Adrenal gland (tissue), 12 donors: ENCODE data around the gene BNC2. TPM values are rescaled to one million over a fixed set of nuclear protein-coding genes. Genes with fewer than 3 reads are reported as not detected.

Experiments
- DNase-seq, 7 donors: peaks; one replicate each; pipeline ENCODE4 v3.0.0-alpha.2; 2019 to 2020
- H3K27ac ChIP-seq, 5 donors: fragments of 200-600 bp; sonication (generic) in 4 of 5; 1 replicate in 3 of 5; 2 replicates in 2 of 5; pipeline versions ENCODE4 v1.5.1 to v1.8.0; 2016 to 2020; ENCODE audit warnings: mild to moderate bottlenecking in 1 of 5
- H3K27me3 ChIP-seq: fragments of 200-600 bp; 2 replicates; pipeline ENCODE4 v1.8.0; 2021
- H3K36me3 ChIP-seq, 2 donors: fragments of 200-600 bp; replicated peaks in 1 of 2; 1 replicate in 1 of 2; 2 replicates in 1 of 2; pipeline versions ENCODE4 v1.5.1 to v1.8.0; 2018 to 2022
- H3K4me1 ChIP-seq, 2 donors: fragments of 200-600 bp; replicated peaks in 1 of 2; 1 replicate in 1 of 2; 2 replicates in 1 of 2; pipeline versions ENCODE4 v1.5.1 to v1.8.0; 2018 to 2021
- H3K4me3 ChIP-seq, 4 donors: fragments of 200-600 bp; sonication (generic) in 3 of 4; one replicate each; pipeline ENCODE4 v1.5.1; 2016 to 2018
- H3K9me3 ChIP-seq, 3 donors: fragments of 200-600 bp; sonication (generic) in 1 of 3; replicated peaks in 1 of 3; 1 replicate in 2 of 3; 2 replicates in 1 of 3; pipeline versions ENCODE4 v1.5.1 to v1.8.0; 2016 to 2021
- POLR2A ChIP-seq, 2 donors: fragments of 450-650 bp; IDR thresholded peaks; one replicate each; pipeline ENCODE4 v1.6.1; 2017; ENCODE audit warnings: antibody characterized with exemption in 2 of 2, mild to moderate bottlenecking in 2 of 2, moderate library complexity in 1 of 2
- WGBS, 4 donors: extraction: QIAGEN DNeasy Blood & Tissue Kit in 2 of 4; methylation state at CpG; one replicate each; pipeline versions ENCODE4 v1.1.5 to v1.1.7; 2013 to 2017; 5-methylcytosine and 5-hydroxymethylcytosine counted together
- intact Hi-C, 2 donors: fragments of 100-400 bp; cut with DNase I; formaldehyde crosslinking; loops; one replicate each; pipeline versions ENCODE4 v1.14.1 to v1.15.0; 2022 to 2023
- polyA plus RNA-seq, 3 donors: library from polyadenylated mRNA; stranded (reverse); fragments of 200-250 nt in 2 of 3; fragments of 350-450 nt in 1 of 3; fragmentation: Illumina TruSeq in 1 of 3; extraction: RNeasy Lipid Tissue Mini Kit (QIAGEN cat#74804) in 1 of 3; gene quantifications; one replicate each; pipeline ENCODE4 v1.2.3, GENCODE V29; 2013 to 2014
- total RNA-seq, 9 donors: library from RNA; depleted of rRNA in 4 of 9; stranded (reverse); fragments of >200 nt in 4 of 9; fragments of 120-200 nt in 1 of 9; fragmentation: NEBNext Ultra II Directional in 1 of 9; extraction: Animal tissue kit (Norgen Biotek cat#: 25700) in 1 of 9; gene quantifications; one replicate each; pipeline versions ENCODE4 v1.1.0 to v1.2.4, GENCODE V29; 2013 to 2023
- TF ChIP-seq, protein P1 (sequence below), 6 experiments: fragments of 450-650 bp in 4 of 6; fragments of 200-600 bp in 2 of 6; sonication (generic) in 1 of 6; IDR thresholded peaks; 1 replicate in 5 of 6; 2 replicates in 1 of 6; pipeline versions ENCODE4 v1.5.1 to v1.8.0; 2016 to 2021; ENCODE audit warnings: antibody characterized with exemption in 6 of 6, mild to moderate bottlenecking in 2 of 6, moderate library complexity in 1 of 6
- donor health status: healthy with polysubstance abuse.
- donor health status: Bipolar disorder and iron deficiency.
- donor health status: DM: yes; HTN: yes; CAD: no.
- donor health status: DM: no; HTN: no; CAD: no.
- donor health status: DM: no; HTN: no; CAD: no.
- donor health status: DM: yes; HTN: yes; CAD: no.

BNC2 gene
- total and polyA plus RNA-seq, 12 donors = 1.1 to 11.1 (median 5.0) TPM

DNA sequence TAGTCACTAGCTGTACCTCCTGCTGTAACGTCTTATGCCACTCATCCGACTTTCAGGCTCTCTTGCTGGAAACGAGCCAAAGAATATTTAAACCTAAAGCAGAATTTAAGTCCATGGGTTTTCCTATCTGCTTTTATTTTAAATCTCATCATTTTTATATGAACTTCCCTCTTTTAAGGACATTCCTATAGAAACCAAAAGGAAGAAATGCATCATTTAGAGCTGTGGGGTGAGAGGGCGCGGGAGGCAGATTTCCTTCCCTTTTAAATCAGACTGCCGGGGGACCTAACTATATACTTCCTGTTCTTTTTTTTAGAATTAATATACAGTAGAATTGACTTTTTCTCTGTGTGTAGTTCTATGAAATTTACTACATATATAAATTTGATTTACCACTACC, 468.8 kb downstream of the BNC2 start:
- Histone ChIP-seq H3K27ac (no peak overlapping the region), H3K4me1 (no peaks in the 10 kb centered on the region), H3K9me3 (no peaks in the 10 kb centered on the region), H3K36me3 (no peaks in the 10 kb centered on the region), H3K4me3 (no peak overlapping the region), H3K27me3 (no peaks in the 10 kb centered on the region)
- DNase-seq = peak in 2 of 7 donors; percentile 17 to 32
- WGBS, 4 donors = 53 to 60% (median 56%) methylated on average over 6 of the region's 6 CpGs
- TF ChIP-seq, protein P1, sequence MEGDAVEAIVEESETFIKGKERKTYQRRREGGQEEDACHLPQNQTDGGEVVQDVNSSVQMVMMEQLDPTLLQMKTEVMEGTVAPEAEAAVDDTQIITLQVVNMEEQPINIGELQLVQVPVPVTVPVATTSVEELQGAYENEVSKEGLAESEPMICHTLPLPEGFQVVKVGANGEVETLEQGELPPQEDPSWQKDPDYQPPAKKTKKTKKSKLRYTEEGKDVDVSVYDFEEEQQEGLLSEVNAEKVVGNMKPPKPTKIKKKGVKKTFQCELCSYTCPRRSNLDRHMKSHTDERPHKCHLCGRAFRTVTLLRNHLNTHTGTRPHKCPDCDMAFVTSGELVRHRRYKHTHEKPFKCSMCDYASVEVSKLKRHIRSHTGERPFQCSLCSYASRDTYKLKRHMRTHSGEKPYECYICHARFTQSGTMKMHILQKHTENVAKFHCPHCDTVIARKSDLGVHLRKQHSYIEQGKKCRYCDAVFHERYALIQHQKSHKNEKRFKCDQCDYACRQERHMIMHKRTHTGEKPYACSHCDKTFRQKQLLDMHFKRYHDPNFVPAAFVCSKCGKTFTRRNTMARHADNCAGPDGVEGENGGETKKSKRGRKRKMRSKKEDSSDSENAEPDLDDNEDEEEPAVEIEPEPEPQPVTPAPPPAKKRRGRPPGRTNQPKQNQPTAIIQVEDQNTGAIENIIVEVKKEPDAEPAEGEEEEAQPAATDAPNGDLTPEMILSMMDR (IDR thresholded peaks at IDR 0.05) = no peak
- no peak for TF ChIP-seq POLR2A (IDR thresholded peaks at IDR 0.05)
- intact Hi-C loops = no loop called here

DNA sequence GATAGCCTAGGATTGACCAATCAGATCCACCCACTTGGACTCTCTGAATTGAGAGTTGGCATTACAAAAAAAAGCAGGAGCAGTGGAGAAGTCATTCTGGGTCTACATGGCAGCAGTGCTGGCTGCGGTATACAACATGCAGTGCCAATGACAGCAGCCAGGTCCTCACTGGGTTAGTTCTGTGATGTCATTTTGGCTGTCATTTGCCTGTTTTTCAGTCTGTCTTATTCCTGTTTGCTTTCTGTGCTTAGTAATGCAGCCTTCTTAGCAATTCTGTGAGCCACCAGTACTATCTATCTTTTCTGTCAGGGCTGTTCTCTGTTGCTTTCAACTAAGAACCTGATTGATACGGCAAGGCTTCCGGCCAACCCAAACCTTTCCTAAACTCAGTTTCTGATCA, 471.8 kb downstream of the BNC2 start:
- intact Hi-C loops = no loop called here
- Histone ChIP-seq H3K36me3 (no peaks in the 10 kb centered on the region), H3K27ac (no peak overlapping the region), H3K4me3 (no peak overlapping the region), H3K27me3 (no peaks in the 10 kb centered on the region), H3K9me3 (no peaks in the 10 kb centered on the region), H3K4me1 (no peaks in the 10 kb centered on the region)
- peak in 2 of 7 donors; percentile 24 to 37 for DNase-seq
- WGBS, 4 donors = 61 to 81% (median 67%) methylated on average over 3 of the region's 3 CpGs
- TF ChIP-seq, protein P1 (IDR thresholded peaks at IDR 0.05) = peak in 1 of 6 experiments; percentile 10
- TF ChIP-seq POLR2A (IDR thresholded peaks at IDR 0.05) = no peak

GRCh38 chr9:16396389-16396788, 474.1 kb downstream of the BNC2 start:
- TF ChIP-seq POLR2A (IDR thresholded peaks at IDR 0.05) = no peak
- TF ChIP-seq, protein P1 (IDR thresholded peaks at IDR 0.05) = no peak

DNA sequence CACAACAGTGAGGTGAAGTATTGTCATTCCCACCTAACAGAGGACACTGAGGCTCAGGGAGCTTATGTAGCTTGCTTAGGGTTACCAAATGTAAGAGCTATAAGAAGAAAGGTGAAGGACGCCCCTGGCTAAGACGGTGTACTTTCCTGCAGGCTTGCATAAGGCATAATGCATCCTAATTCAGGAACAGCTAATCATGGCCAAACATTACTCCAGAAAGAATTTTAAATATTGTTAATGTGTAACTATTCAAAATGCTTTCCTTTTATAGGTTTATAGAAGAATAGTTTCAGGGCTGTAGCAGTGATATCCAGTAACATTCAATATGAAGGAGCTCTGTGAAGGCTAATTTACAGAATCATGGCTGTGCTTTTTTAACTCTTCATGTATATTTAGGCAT, 479.1 kb downstream of the BNC2 start:
- no peak for DNase-seq
- no peaks in the 10 kb centered on the region for H3K9me3 ChIP-seq
- H3K36me3 ChIP-seq = no peaks in the 10 kb centered on the region
- H3K4me3 ChIP-seq = no peak overlapping the region
- H3K27me3 ChIP-seq = no peaks in the 10 kb centered on the region
- peaks cover 0 to 2% of the 10 kb centered on the region in 2 donors for H3K4me1 ChIP-seq
- intact Hi-C loops = no loop called here
- WGBS, 4 donors = 46 to 97% (median 82%) methylated on average over 2 of the region's 2 CpGs
- TF ChIP-seq POLR2A (IDR thresholded peaks at IDR 0.05) = no peak
- TF ChIP-seq, protein P1 (IDR thresholded peaks at IDR 0.05) = no peak
- no peak overlapping the region for H3K27ac ChIP-seq

More at GRCh38 chr9:16396389-16396788, 474.1 kb downstream of the BNC2 start:
- intact Hi-C loops = no loop called here
- H3K9me3 ChIP-seq = no peaks in the 10 kb centered on the region
- H3K27me3 ChIP-seq = no peaks in the 10 kb centered on the region
- no peak overlapping the region for H3K4me3 ChIP-seq
- no peak for DNase-seq
- H3K27ac ChIP-seq = no peak overlapping the region
- no peaks in the 10 kb centered on the region for H3K36me3 ChIP-seq
- no peaks in the 10 kb centered on the region for H3K4me1 ChIP-seq
- 86 to 92% (median 89%) methylated on average over 4 of the region's 4 CpGs for WGBS, 4 donors
